Muscle of leg (tissue), 11 donors: Measurements from ENCODE around the gene NHLH1. TPM values are rescaled to one million over a fixed set of nuclear protein-coding genes. Genes with fewer than 3 reads are reported as not detected.

Source experiments
- DNase-seq: peaks from one replicate; pipeline ENCODE4 v3.0.0; 2013
- H3K27ac ChIP-seq: one replicate; pipeline ENCODE4 v1.5.1; 2013; ENCODE audit warnings: mild to moderate bottlenecking, low read length, control low read depth
- H3K27me3 ChIP-seq: one replicate; pipeline ENCODE4 v1.6.1; 2013; ENCODE audit warnings: low read length; ENCODE audit not compliant: control insufficient read depth, insufficient read depth
- H3K36me3 ChIP-seq: one replicate; pipeline ENCODE4 v1.6.1; 2013; ENCODE audit warnings: low read length; ENCODE audit not compliant: control insufficient read depth, insufficient read depth
- H3K4me1 ChIP-seq: one replicate; pipeline ENCODE4 v1.6.1; 2013; ENCODE audit warnings: low read length; ENCODE audit not compliant: control insufficient read depth, insufficient read depth
- H3K4me3 ChIP-seq: one replicate; pipeline ENCODE4 v1.5.1; 2013; ENCODE audit warnings: low read length, control low read depth
- H3K9me3 ChIP-seq: replicated peaks from 2 replicates; pipeline ENCODE4 v1.6.1; 2013; ENCODE audit warnings: low read depth, low read length; ENCODE audit not compliant: control insufficient read depth
- WGBS: methylation state at CpG from one replicate; pipeline ENCODE4 v1.1.5; 2013; ENCODE audit warnings: missing lambda C conversion rate; ENCODE audit not compliant: insufficient coverage; 5-methylcytosine and 5-hydroxymethylcytosine counted together
- polyA plus RNA-seq, 8 donors: library from polyadenylated mRNA; unstranded; fragments of 120-200 nt; gene quantifications; one replicate each; pipeline versions ENCODE4 v1.2.1 to v1.2.3, GENCODE V29; 2013; ENCODE audit warnings: inconsistent platforms in 1 of 8, low replicate concordance in 1 of 8; ENCODE audit not compliant: insufficient read length in 8 of 8, insufficient read depth in 1 of 8
- total RNA-seq: library from RNA; stranded (reverse); fragments of 120-200 nt; gene quantifications from one replicate; pipeline ENCODE4 v1.2.4, GENCODE V29; 2013

Gene NHLH1
- total and polyA plus RNA-seq, 9 donors: 0.04 to 1.1 (median 0.34) TPM

DNA sequence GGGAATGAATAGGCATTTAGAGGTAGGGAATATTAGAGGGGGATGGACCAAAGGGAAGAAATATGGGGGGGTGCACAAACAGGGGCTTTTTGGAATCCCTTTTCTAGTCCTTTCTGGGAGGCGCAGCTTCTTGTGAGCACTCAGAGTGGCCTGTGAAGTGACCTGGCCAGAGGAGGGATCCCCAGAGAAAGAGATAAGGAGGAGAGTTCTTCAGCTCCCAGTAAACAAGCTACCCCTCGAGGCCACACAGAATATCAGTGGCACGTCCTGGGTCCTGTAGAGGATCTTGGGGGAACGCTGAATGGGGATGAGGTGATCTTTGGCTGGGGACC, 52.9 kb downstream of the NHLH1 start:
- Histone ChIP-seq H3K27me3 (peaks cover 2% of the 10 kb centered on the region), H3K9me3 (no peaks in the 10 kb centered on the region), H3K27ac (no peak overlapping the region), H3K4me1 (no peaks in the 10 kb centered on the region), H3K4me3 (no peak overlapping the region), H3K36me3 (peaks cover 61% of the 10 kb centered on the region)
- DNase-seq: no peak
- 90% methylated on average over 2 of the region's 4 CpGs for WGBS

DNA sequence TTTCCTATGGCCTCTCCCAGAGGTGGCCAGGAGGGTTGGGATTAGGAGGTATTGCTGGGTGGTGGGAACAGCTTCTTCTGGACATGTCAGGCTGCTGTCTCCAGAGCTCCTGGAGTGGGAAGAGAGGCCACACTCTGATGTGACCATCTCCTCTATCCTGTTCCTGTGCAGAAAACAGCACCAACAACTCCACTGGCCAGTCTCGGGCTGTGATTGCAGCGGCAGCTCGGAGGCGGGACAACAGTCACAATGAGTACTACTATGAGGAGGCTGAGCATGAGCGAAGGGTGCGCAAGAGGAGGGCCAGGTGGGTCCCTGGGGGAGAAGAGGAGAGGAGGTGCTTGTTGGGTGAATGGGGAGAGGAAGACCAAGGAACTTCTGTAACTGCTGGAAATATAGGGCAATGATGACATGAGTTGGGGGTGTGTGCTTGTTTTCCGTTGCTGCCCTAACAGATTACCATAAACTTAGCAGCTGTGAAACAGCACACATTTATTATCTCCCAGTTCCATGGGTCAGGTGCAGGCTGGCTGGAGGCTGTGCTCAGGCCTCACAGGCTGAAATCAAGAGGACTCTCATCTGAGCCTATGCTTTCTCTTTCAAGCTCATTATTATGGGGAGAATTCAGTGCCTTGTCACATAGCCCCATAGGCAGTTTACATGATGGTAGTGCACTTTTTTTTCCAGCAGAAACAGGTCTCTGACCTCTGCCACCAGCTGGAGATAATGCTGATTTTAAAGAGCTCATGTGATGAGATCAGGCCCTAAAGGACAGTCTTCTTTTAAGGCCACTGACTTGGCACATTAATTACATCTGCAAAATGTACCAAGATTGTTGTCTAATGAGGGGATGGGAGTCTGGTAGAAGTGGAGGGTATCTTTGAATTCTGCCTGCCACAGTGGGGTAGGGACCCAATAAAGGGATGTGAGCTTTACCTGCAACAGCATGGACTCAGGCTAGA, 54.3 kb downstream of the NHLH1 start:
- H3K36me3 ChIP-seq: peaks cover 64% of the 10 kb centered on the region
- WGBS: 95% methylated on average over 6 of the region's 7 CpGs

DNA sequence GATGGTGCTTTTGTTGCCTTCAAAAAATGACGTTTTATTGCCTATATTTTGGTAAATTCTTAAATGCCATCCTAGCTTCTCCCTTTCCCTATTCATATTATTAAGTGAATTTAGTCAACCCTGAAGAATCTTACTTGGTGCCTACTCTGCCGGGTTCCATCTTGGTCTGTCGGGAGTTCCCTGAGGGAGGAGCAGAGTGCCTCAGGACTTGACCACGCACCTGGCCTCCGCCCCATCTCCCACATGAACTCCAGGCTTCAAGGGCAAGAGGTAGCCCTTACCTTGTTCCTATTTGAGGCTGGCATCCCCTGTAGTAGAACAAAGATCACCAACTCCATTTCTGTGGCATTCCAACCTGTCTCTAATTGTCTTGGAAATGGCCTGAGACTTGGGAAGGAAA, 55.0 kb downstream of the NHLH1 start:
- 100% methylated on average over 1 of the region's 5 CpGs for WGBS
- no peaks in the 10 kb centered on the region for H3K4me1 ChIP-seq
- no peaks in the 10 kb centered on the region for H3K27me3 ChIP-seq
- peaks cover 64% of the 10 kb centered on the region for H3K36me3 ChIP-seq
- no peaks in the 10 kb centered on the region for H3K9me3 ChIP-seq
- no peak overlapping the region for H3K27ac ChIP-seq
- no peak for DNase-seq
- H3K4me3 ChIP-seq: no peak overlapping the region

More for the DNA sequence above, 54.3 kb downstream of the NHLH1 start:
- no peak overlapping the region for H3K27ac ChIP-seq
- H3K4me1 ChIP-seq: no peaks in the 10 kb centered on the region
- no peak for DNase-seq
- H3K27me3 ChIP-seq: no peaks in the 10 kb centered on the region
- no peak overlapping the region for H3K4me3 ChIP-seq
- H3K9me3 ChIP-seq: no peaks in the 10 kb centered on the region

Other genes starting within 250 kb of the NHLH1 start
- 0.44 TPM for gene ATP1A4, start 215.5 kb upstream of the NHLH1 start, total RNA-seq
- gene ATP1A4, start 215.5 kb upstream of the NHLH1 start, polyA plus RNA-seq: 1 to 10 TPM in 7 of 8 donors, under 1 TPM in 1; 0.96 to 3.4 (median 1.5) TPM
- 827 TPM for gene CASQ1, start 176.5 kb upstream of the NHLH1 start, total RNA-seq
- 1,000 to 10,000 TPM in 1 of 8 donors, 100 to 1,000 TPM in 7; 182 to 1,024 (median 692) TPM for gene CASQ1, start 176.5 kb upstream of the NHLH1 start, polyA plus RNA-seq
- gene PEA15, start 161.7 kb upstream of the NHLH1 start, total RNA-seq: 57.4 TPM
- gene PEA15, start 161.7 kb upstream of the NHLH1 start, polyA plus RNA-seq: 100 to 1,000 TPM; 110 to 171 (median 142) TPM
- 70.5 TPM for gene DCAF8, start 104.5 kb upstream of the NHLH1 start, total RNA-seq
- gene DCAF8, start 104.5 kb upstream of the NHLH1 start, polyA plus RNA-seq: 100 to 1,000 TPM in 4 of 8 donors, 10 to 100 TPM in 4; 80.0 to 130 (median 98.6) TPM
- 34.2 TPM for gene PEX19, start 81.9 kb upstream of the NHLH1 start, total RNA-seq
- 10 to 100 TPM; 36.4 to 43.0 (median 41.9) TPM for gene PEX19, start 81.9 kb upstream of the NHLH1 start, polyA plus RNA-seq
- gene COPA, start 23.8 kb upstream of the NHLH1 start, total RNA-seq: 117 TPM
- gene COPA, start 23.8 kb upstream of the NHLH1 start, polyA plus RNA-seq: 100 to 1,000 TPM; 109 to 154 (median 132) TPM
- gene NCSTN, start 23.7 kb upstream of the NHLH1 start, total RNA-seq: 43.4 TPM
- 100 to 1,000 TPM in 2 of 8 donors, 10 to 100 TPM in 6; 83.8 to 111 (median 98.4) TPM for gene NCSTN, start 23.7 kb upstream of the NHLH1 start, polyA plus RNA-seq
- gene VANGL2, start 33.5 kb downstream of the NHLH1 start, total RNA-seq: 2.3 TPM
- 10 to 100 TPM in 7 of 8 donors, 1 to 10 TPM in 1; 6.8 to 17.8 (median 10.9) TPM for gene VANGL2, start 33.5 kb downstream of the NHLH1 start, polyA plus RNA-seq
- 0.13 TPM for gene SLAMF6, start 156.2 kb downstream of the NHLH1 start, total RNA-seq
- gene SLAMF6, start 156.2 kb downstream of the NHLH1 start, polyA plus RNA-seq: under 1 TPM; 0.08 to 0.16 (median 0.13) TPM
- gene CD84, start 212.4 kb downstream of the NHLH1 start, total RNA-seq: 2.0 TPM
- 1 to 10 TPM in 6 of 8 donors, under 1 TPM in 2; 0.94 to 2.1 (median 1.3) TPM for gene CD84, start 212.4 kb downstream of the NHLH1 start, polyA plus RNA-seq